HG03521 (cell line): ENCODE measurements around the gene SLCO3A1.

Experiments
- ATAC-seq: cut with Tn5 transposase; IDR thresholded peaks from one replicate; pipeline ENCODE4 v1.9.1; 2021; ENCODE audit warnings: mild to moderate bottlenecking, moderate library complexity; ENCODE audit not compliant: unreplicated experiment

The SLCO3A1 gene

GRCh38 chr15:92151741-92152140, 298.2 kb downstream of the SLCO3A1 start:
- no peak for ATAC-seq

GRCh38 chr15:92152983-92153382, 299.5 kb downstream of the SLCO3A1 start:
- ATAC-seq, result no peak

- no peak for ATAC-seq
These were observed 300.1 kb downstream of the SLCO3A1 start for GRCh38 chr15:92153620-92154019.

- ATAC-seq, result no peak
These were observed 302.4 kb downstream of the SLCO3A1 start for GRCh38 chr15:92155934-92156333.

- ATAC-seq, result no peak
These were observed 304.3 kb downstream of the SLCO3A1 start for GRCh38 chr15:92157666-92158298.

GRCh38 chr15:92158426-92158825, 304.9 kb downstream of the SLCO3A1 start:
- ATAC-seq, result no peak

GRCh38 chr15:92159481-92159880, 306.0 kb downstream of the SLCO3A1 start:
- ATAC-seq, result no peak

- no peak for ATAC-seq
These were observed 306.7 kb downstream of the SLCO3A1 start for GRCh38 chr15:92159906-92160841.

- peak; percentile 95 for ATAC-seq
These were observed 307.6 kb downstream of the SLCO3A1 start for GRCh38 chr15:92161039-92161670.

GRCh38 chr15:92162657-92163056, 309.1 kb downstream of the SLCO3A1 start:
- no peak for ATAC-seq

GRCh38 chr15:92163641-92164040, 310.1 kb downstream of the SLCO3A1 start:
- no peak for ATAC-seq

- no peak for ATAC-seq
These were observed 311.0 kb downstream of the SLCO3A1 start for GRCh38 chr15:92164327-92165000.

GRCh38 chr15:92165001-92165346, 311.5 kb downstream of the SLCO3A1 start:
- ATAC-seq, result no peak

GRCh38 chr15:92166029-92166428, 312.5 kb downstream of the SLCO3A1 start:
- no peak for ATAC-seq

- ATAC-seq, result no peak
These were observed 313.4 kb downstream of the SLCO3A1 start for GRCh38 chr15:92166751-92167405.

- no peak for ATAC-seq
These were observed 313.9 kb downstream of the SLCO3A1 start for GRCh38 chr15:92167451-92167850.

GRCh38 chr15:92168066-92168683, 314.7 kb downstream of the SLCO3A1 start:
- ATAC-seq, result no peak

GRCh38 chr15:92170897-92171296, 317.4 kb downstream of the SLCO3A1 start:
- no peak for ATAC-seq

- ATAC-seq, result no peak
These were observed 325.4 kb downstream of the SLCO3A1 start for GRCh38 chr15:92178911-92179310.

GRCh38 chr15:92184142-92184541, 330.6 kb downstream of the SLCO3A1 start:
- ATAC-seq, result no peak
